Epithelial cell of proximal tubule (primary cell): ENCODE measurements around the gene GCC1. TPM values are rescaled to one million over a fixed set of nuclear protein-coding genes. Genes with fewer than 3 reads are reported as not detected.
A peak's percentile ranks its signal among the peaks of the same experiment; 100 is the strongest.
"Not testable (repeated sequence)": the region's sequence is repeated elsewhere in the genome, so short reads cannot be mapped to it uniquely, and the experiment has no call there.

ENCODE experiments used
- DNase-seq: peaks from one replicate; pipeline ENCODE4 v3.0.0-alpha.2; 2011; ENCODE audit warnings: low read depth
- H3K4me3 ChIP-seq: 2 replicates; pipeline ENCODE4 v1.5.1; 2011; ENCODE audit warnings: low read depth, mild to moderate bottlenecking, low read length
- total RNA-seq: library from RNA; depleted of rRNA; stranded (reverse); fragments of >200 nt; gene quantifications from 2 replicates; pipeline ENCODE4 v1.2.3, GENCODE V29; 2015
- TF ChIP-seq, protein P1 (sequence below): conservative IDR thresholded peaks from 2 replicates; pipeline ENCODE4 v1.5.1; 2012; ENCODE audit warnings: low read depth, mild to moderate bottlenecking, low read length

The GCC1 gene
- total RNA-seq, 1 donor from 2014 or later, result 13.9 TPM

DNA sequence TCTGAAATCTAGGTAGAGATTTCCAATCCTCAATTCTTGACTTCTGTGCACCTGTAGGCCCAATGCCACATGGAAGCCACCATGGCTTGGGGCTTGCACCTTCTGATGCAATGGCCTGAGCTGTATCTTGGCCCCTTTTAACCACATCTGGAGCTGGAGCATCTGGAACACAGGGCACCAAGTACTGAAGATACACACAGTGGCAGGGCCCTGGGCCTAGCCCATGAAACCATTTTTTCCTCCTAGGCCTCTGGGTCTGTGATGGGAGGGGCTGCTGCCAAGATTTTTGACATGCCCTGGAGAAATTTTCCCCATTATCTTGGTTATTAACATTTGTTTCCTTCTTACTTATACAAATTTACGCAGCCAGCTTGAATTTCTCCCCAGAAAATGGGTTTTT, 39.1 kb downstream of the GCC1 start:
- no peak for DNase-seq
- H3K4me3 ChIP-seq, result no peak overlapping the region
- TF ChIP-seq, protein P1, sequence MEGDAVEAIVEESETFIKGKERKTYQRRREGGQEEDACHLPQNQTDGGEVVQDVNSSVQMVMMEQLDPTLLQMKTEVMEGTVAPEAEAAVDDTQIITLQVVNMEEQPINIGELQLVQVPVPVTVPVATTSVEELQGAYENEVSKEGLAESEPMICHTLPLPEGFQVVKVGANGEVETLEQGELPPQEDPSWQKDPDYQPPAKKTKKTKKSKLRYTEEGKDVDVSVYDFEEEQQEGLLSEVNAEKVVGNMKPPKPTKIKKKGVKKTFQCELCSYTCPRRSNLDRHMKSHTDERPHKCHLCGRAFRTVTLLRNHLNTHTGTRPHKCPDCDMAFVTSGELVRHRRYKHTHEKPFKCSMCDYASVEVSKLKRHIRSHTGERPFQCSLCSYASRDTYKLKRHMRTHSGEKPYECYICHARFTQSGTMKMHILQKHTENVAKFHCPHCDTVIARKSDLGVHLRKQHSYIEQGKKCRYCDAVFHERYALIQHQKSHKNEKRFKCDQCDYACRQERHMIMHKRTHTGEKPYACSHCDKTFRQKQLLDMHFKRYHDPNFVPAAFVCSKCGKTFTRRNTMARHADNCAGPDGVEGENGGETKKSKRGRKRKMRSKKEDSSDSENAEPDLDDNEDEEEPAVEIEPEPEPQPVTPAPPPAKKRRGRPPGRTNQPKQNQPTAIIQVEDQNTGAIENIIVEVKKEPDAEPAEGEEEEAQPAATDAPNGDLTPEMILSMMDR, result no peak

DNA sequence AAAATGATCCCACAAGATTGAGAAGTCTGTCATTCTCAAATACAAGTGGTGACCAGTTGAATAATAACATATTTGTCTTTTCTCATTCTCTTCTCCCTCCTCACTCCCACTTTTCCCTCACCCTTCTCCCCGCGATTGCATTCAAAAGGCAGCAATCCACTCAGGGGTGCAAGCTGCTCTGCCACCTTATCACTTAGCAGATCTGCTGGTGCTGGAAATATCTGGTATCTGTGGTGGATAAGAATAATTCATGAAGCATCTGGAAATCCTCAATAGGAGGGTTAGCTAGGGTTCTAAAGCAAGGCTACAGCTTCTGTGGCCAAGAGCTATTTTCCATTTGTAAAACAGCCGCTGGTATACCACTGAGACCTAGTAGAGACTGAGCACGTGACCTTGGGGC, 43.8 kb downstream of the GCC1 start:
- DNase-seq, result no peak
- H3K4me3 ChIP-seq, result no peak overlapping the region
- TF ChIP-seq, protein P1, result no peak

DNA sequence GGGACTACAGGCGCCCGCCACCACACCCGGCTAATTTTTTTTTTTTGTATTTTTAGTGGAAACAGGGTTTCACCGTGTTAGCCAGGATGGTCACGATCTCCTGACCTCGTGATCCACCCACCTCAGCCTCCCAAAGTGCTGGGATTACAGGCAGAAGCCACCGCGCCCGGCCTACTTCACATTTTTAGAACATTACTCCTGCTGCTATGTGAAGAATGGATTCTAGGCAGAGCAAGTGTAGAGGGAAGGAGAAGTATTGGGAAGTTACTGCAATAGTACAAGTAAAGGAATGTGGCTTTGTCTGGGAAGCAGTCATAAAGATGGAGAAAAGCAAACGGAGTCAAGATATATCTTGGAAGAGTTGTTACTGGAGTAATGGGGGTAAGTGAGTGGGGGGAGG, 44.9 kb downstream of the GCC1 start:
- not testable (repeated sequence) for H3K4me3 ChIP-seq, DNase-seq

DNA sequence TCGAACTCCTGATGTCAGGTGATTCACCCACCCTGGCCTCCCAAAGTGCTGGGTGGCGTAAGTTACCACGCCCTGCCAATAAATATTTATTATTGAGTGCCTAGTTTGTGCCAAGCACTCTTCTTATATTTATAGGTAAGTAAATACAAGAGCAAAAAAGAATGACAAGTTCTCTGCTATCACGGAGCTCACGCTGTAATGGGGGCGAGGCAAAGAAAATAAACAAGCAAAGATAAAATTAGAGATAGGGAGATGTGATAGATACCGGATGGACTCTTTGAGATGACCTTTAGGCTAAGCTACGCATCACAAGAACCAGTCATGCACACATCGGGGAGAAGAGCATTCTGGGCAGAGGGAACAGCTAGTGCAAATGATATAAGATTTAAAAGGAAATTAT, 46.3 kb downstream of the GCC1 start:
- DNase-seq, result no peak
- TF ChIP-seq, protein P1, result no peak
- no peak overlapping the region for H3K4me3 ChIP-seq

DNA sequence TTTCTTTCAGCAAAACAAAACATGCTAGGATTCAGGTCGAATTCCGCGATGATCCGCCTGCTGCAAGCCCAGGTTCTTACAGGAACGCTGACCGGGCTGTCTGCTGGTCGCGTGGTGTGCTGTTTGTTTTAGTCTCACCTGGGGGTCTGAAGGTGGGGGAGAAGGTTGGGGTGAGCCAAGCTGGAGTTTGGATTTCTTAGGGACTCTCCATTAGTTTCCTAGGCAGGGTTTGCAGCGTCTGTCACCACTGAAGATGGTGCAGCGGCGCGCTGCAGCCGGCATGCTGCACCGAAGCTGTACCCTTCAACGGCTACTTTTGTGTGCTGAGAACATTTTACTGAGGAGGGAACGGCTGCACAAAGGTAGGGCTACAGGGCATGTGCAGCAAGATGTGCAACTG, 48.7 kb downstream of the GCC1 start:
- H3K4me3 ChIP-seq, result peak overlapping the region; percentile 35
- TF ChIP-seq, protein P1, result no peak
- no peak for DNase-seq

DNA sequence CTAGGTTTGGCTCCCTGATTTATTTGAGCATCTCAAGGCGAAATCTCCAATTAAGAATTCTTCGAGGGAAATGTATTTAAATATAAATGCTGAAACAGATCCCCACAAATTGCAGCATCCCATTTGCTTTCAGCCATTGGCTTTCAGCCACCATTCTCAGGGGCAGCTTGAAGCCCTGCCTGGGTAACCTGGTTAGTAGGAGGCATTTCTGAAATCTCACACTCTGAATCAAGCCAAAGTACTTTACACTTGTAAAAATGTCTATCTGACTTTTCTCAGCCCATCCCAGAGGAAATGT, 49.1 kb downstream of the GCC1 start:
- TF ChIP-seq, protein P1, result no peak
- no peak for DNase-seq
- no peak overlapping the region for H3K4me3 ChIP-seq

DNA sequence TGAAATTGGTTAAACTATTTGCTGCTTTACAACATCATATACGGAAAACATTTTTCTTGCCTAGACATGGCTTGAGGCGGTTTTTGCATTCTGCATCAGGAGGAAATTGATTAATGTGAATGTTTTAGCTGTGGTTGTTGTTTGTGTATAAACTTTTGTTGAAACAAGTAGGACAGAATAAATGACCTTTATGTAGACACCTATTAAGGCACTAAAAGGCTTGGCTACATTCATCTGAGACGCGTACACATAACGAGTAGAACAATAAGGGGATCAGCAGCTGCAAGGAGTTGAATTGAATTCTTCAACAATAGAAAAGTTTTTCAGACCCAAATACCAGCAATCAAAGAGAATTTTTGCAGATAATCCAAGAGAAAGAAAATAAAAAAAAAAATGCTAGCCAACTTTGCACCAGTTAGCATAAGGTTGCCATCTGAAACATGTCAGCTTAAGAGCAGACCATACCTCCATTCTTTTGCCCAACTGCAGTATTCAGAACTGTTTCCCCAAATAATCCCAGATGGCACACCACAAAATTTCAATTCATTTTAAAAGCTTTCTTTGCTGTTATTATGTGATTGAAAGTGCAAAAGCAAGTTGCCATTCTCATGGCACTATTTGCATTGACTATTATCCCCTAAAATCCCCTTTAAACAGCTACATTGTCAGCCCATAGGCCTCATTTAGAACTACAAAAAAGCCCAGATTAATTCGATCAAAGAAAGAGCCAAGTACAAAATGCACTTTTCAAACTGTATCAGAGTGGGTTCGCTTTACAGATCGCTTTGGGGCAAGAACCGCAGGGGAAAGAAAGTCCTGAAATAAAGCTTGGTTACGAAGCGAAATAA, 49.6 kb downstream of the GCC1 start:
- no peak overlapping the region for H3K4me3 ChIP-seq
- DNase-seq, result no peak
- TF ChIP-seq, protein P1, result no peak

DNA sequence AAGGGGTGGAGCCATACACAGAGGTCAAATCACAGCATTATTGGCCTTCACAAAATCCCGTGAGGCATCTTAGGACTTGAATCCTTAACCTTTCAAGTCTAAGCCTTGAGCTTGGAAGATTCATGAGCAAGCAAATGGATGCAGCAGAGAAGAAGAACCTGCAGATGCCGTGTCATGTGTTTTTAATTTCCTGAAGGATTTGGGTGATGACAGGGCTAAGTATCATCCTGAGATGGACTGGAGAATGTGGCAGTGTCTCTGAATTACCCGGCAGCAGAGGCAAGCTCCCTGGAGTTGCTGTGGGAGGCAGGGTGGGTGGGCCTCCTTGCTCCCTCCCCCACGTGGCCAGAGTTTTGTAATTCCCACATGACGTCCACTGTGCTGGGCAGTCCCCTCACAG, 50.8 kb downstream of the GCC1 start:
- DNase-seq, result no peak
- H3K4me3 ChIP-seq, result no peak overlapping the region
- TF ChIP-seq, protein P1, result no peak
